Measurements from ENCODE around the gene TSPAN18. TPM values are rescaled to one million over a fixed set of nuclear protein-coding genes. Genes with fewer than 3 reads are reported as not detected.

Gene TSPAN18
- total RNA-seq, 1 experiment from 2014 or later: 21.3 TPM

GRCh38 chr11:44963136-44963535 lies 236.4 kb downstream of the TSPAN18 start:
- no TSS peak for BruUV-seq (replicated peaks)
- Histone ChIP-seq H3K4me3 (ENCODE audit: low read depth in 2 of 2, low read length in 2 of 2) (no peak overlapping the region), H3K9me3 (ENCODE audit: control insufficient read depth, insufficient read depth, low read depth, low read length) (no peaks in the 10 kb centered on the region), H3K27ac (ENCODE audit: low read length) (no peak overlapping the region), H3K36me3 (ENCODE audit: control insufficient read depth, insufficient read depth, low read length) (no peaks in the 10 kb centered on the region), H3K4me1 (ENCODE audit: control insufficient read depth, insufficient read depth, low read length) (peaks cover 9% of the 10 kb centered on the region; the same call in 1 of the 2 replicates), H3K27me3 (ENCODE audit: control insufficient read depth, insufficient read depth, low read length) (no peaks in the 10 kb centered on the region)
- ChIA-PET POLR2A (no interaction called here), CTCF (no interaction called here)
- no peak for DNase-seq (ENCODE audit: low read depth, low spot score)
- intact Hi-C loops (cut with micrococcal nuclease; ENCODE audit: unreplicated experiment): no loop called here
- no peak for TF ChIP-seq SIN3A (IDR thresholded peaks at IDR 0.05; ENCODE audit: borderline replicate concordance, insufficient read depth, low read depth, low read length)
- no peak for TF ChIP-seq CTCF (IDR thresholded peaks at IDR 0.05)
- no peak for TF ChIP-seq POLR2AphosphoS5 (IDR thresholded peaks at IDR 0.05; ENCODE audit: low read depth, low read length)
- TF ChIP-seq TCF7L2 (IDR thresholded peaks at IDR 0.05; ENCODE audit: low read depth, low read length): no peak
- no peak for TF ChIP-seq REST (IDR thresholded peaks at IDR 0.05; ENCODE audit: insufficient read depth in 1 of 2, low read depth in 2 of 2, low read length in 1 of 2)
- ATAC-seq: no peak
- in situ Hi-C loops (cut with HindIII; ENCODE audit: low pct_unique_long_range_greater_than_20kb, low sequenced_read_pairs): no loop called here

- POLR2A ChIA-PET: no interaction called here
- no peaks in the 10 kb centered on the region for H3K27me3 ChIP-seq (ENCODE audit: control insufficient read depth, insufficient read depth, low read length)
- H3K36me3 ChIP-seq (ENCODE audit: control insufficient read depth, insufficient read depth, low read length): no peaks in the 10 kb centered on the region
- intact Hi-C loops (cut with micrococcal nuclease; ENCODE audit: unreplicated experiment): no loop called here
- no peak overlapping the region for H3K4me3 ChIP-seq (ENCODE audit: low read depth in 2 of 2, low read length in 2 of 2)
- BruUV-seq (replicated peaks): no TSS peak
- H3K4me1 ChIP-seq (ENCODE audit: control insufficient read depth, insufficient read depth, low read length): peaks cover 2% of the 10 kb centered on the region; the same call in 1 of the 2 replicates
- H3K27ac ChIP-seq (ENCODE audit: low read length): no peak overlapping the region
- no peak for TF ChIP-seq REST (IDR thresholded peaks at IDR 0.05; ENCODE audit: insufficient read depth in 1 of 2, low read depth in 2 of 2, low read length in 1 of 2)
- TF ChIP-seq POLR2AphosphoS5 (IDR thresholded peaks at IDR 0.05; ENCODE audit: low read depth, low read length): no peak
- no peak for TF ChIP-seq CTCF (IDR thresholded peaks at IDR 0.05)
- TF ChIP-seq SIN3A (IDR thresholded peaks at IDR 0.05; ENCODE audit: borderline replicate concordance, insufficient read depth, low read depth, low read length): no peak
- no peak for TF ChIP-seq TCF7L2 (IDR thresholded peaks at IDR 0.05; ENCODE audit: low read depth, low read length)
- ATAC-seq (no peak), DNase-seq (ENCODE audit: low read depth, low spot score) (no peak)
- in situ Hi-C loops (cut with HindIII; ENCODE audit: low pct_unique_long_range_greater_than_20kb, low sequenced_read_pairs): no loop called here
- CTCF ChIA-PET: no interaction called here
- H3K9me3 ChIP-seq (ENCODE audit: control insufficient read depth, insufficient read depth, low read depth, low read length): no peaks in the 10 kb centered on the region
Measured at GRCh38 chr11:44963948-44964347, 237.2 kb downstream of the TSPAN18 start.

Measured in Panc1 (cell line).